Gastrocnemius medialis (tissue), 4 donors: ENCODE data around the gene LDLRAD4.

Source experiments
- CTCF ChIP-seq, 5 experiments: fragments of 450-650 bp in 3 of 5; fragments of 200-600 bp in 2 of 5; sonication (generic) in 2 of 5; IDR thresholded peaks in 4 of 5; conservative IDR thresholded peaks in 1 of 5; 1 replicate in 4 of 5; 2 replicates in 1 of 5; pipeline ENCODE4 v1.5.1; 2016 to 2019; ENCODE audit warnings: antibody characterized with exemption in 5 of 5, mild to moderate bottlenecking in 3 of 5, moderate library complexity in 3 of 5
- POLR2A ChIP-seq, 2 donors: fragments of 450-650 bp; IDR thresholded peaks; one replicate each; pipeline ENCODE4 v1.6.1; 2017; ENCODE audit warnings: antibody characterized with exemption in 2 of 2, mild to moderate bottlenecking in 2 of 2, moderate library complexity in 2 of 2

GRCh38 chr18:13606604-13607254 lies 388.2 kb downstream of the LDLRAD4 start:
- TF ChIP-seq CTCF (IDR thresholded peaks at IDR 0.05 in 4 of 5, conservative IDR thresholded peaks at IDR 0.05 in 1 of 5): no peak
- TF ChIP-seq POLR2A (IDR thresholded peaks at IDR 0.05): no peak
